ENCODE data around the gene KLHL40. TPM values are rescaled to one million over a fixed set of nuclear protein-coding genes. Genes with fewer than 3 reads are reported as not detected.

KLHL40 gene
- total and polyA plus RNA-seq, 9 of the 15 experiments (the other 6 are each of a cell fraction or from before 2014, with no cell fraction given), result not detected

GRCh38 chr3:42697289-42698051 is 12.1 kb downstream of the KLHL40 start:
- no peaks in the 10 kb centered on the region for H3K36me3 ChIP-seq (ENCODE audit: control insufficient read depth, insufficient read depth, low read length)
- ChIA-PET POLR2A (interaction anchor here (0.6 to 0.7 kb wide), 3 partner anchors 9 to 160 kb away, joined by 3 to 4 read pairs (median 3); no protein-coding TSS in a partner anchor), CTCF (ENCODE audit: low intra/inter-chr PET ratio) (no interaction called here)
- in situ Hi-C loops (cut with MboI) (no loop called here), intact Hi-C loops (cut with micrococcal nuclease) (no loop called here)
- ATAC-seq (no peak), FAIRE-seq (no peak), DNase-seq (ENCODE audit: extremely low read depth in 1 of 4, low spot score in 3 of 4) (peak in 1 of 4 experiments; percentile 5)
- no peaks in the 10 kb centered on the region for H3K79me2 ChIP-seq (ENCODE audit: control insufficient read depth, insufficient read depth, low read length)
- no peak overlapping the region for H2AFZ ChIP-seq (ENCODE audit: low read depth, low read length)
- H3K4me1 ChIP-seq (replicated peaks in 1 of 2; ENCODE audit: control insufficient read depth in 2 of 2, insufficient read depth in 2 of 2, low read length in 2 of 2), result peaks cover 0 to 11% of the 10 kb centered on the region in 2 experiments; a peak in 1 of 5 replicates
- H3K27me3 ChIP-seq (ENCODE audit: control insufficient read depth in 2 of 2, insufficient read depth in 2 of 2, low read length in 2 of 2), result peaks cover 6 to 54% of the 10 kb centered on the region in 2 experiments; a peak in 4 of 5 replicates
- H3K9me3 ChIP-seq (replicated peaks; ENCODE audit: control insufficient read depth, insufficient read depth, low read depth, low read length), result no peaks in the 10 kb centered on the region
- no peaks in the 10 kb centered on the region for H3K9me1 ChIP-seq (ENCODE audit: control insufficient read depth, insufficient read depth, low read length)
- TF ChIP-seq USF1 (CRISPR knock-in tag; IDR thresholded peaks at IDR 0.05), result no peak
- TF ChIP-seq NEUROD1 (IDR thresholded peaks at IDR 0.05; ENCODE audit: borderline replicate concordance, low read depth, low read length, partially characterized antibody), result no peak
- TF ChIP-seq BHLHE40 (IDR thresholded peaks at IDR 0.05; ENCODE audit: low read length), result no peak
- TF ChIP-seq ZNF174 (CRISPR knock-in tag; IDR thresholded peaks at IDR 0.05), result no peak
- TF ChIP-seq E2F5 (CRISPR knock-in tag; IDR thresholded peaks at IDR 0.05), result no peak
- TF ChIP-seq ZNF766 (CRISPR knock-in tag; conservative IDR thresholded peaks at IDR 0.05), result no peak
- no peak for TF ChIP-seq ZNF143 (CRISPR knock-in tag; IDR thresholded peaks at IDR 0.05)
- TF ChIP-seq GTF2E2 (tag; IDR thresholded peaks at IDR 0.05), result no peak
- no peak for TF ChIP-seq HMG20A (CRISPR knock-in tag; conservative IDR thresholded peaks at IDR 0.05)
- TF ChIP-seq KAT7 (CRISPR knock-in tag; IDR thresholded peaks at IDR 0.05; ENCODE audit: borderline replicate concordance), result no peak
- no peak for TF ChIP-seq RREB1 (CRISPR knock-in tag; IDR thresholded peaks at IDR 0.05)
- TF ChIP-seq SREBF2 (CRISPR knock-in tag; IDR thresholded peaks at IDR 0.05), result no peak
- no peak for TF ChIP-seq RBM14 (IDR thresholded peaks at IDR 0.05; ENCODE audit: borderline replicate concordance, insufficient read depth, low read depth, low read length)
- TF ChIP-seq ZSCAN29 (IDR thresholded peaks at IDR 0.05), result no peak
- no peak for TF ChIP-seq CBX5 (IDR thresholded peaks at IDR 0.05; ENCODE audit: borderline replicate concordance, low read depth)
- no peak overlapping the region for H3K4me3 ChIP-seq
- no TSS peak for BruUV-seq (replicated peaks)
- no peak overlapping the region for H3K4me2 ChIP-seq (ENCODE audit: insufficient read depth, low read length)
- no peak overlapping the region for H3K27ac ChIP-seq (ENCODE audit: extremely low read depth, low read depth, low read length)
- no peak overlapping the region for H3K9ac ChIP-seq (ENCODE audit: insufficient read depth in 1 of 2, low read depth in 2 of 2, low read length in 2 of 2)
- H4K20me1 ChIP-seq (replicated peaks; ENCODE audit: control insufficient read depth, insufficient read depth, low read length), result peaks cover 12% of the 10 kb centered on the region
- under 1% methylated on average over 17 of the region's 18 CpGs for WGBS (ENCODE audit: insufficient coverage, low coverage, missing lambda C conversion rate)
